NT2/D1 (cell line): ENCODE measurements around the gene ZNF746.

Experiments used
- DNase-seq: peaks from one replicate; pipeline ENCODE4 v3.0.0-alpha.2; 2011; ENCODE audit warnings: low read depth, low spot score
- H3K27me3 ChIP-seq: 2 replicates; pipeline ENCODE4 v1.6.0; 2011; ENCODE audit warnings: mild to moderate bottlenecking; ENCODE audit not compliant: insufficient read length, insufficient read depth
- H3K36me3 ChIP-seq: 2 replicates; pipeline ENCODE4 v1.6.1; 2011; ENCODE audit warnings: mild to moderate bottlenecking, low read length, mixed read lengths; ENCODE audit not compliant: insufficient read depth, insufficient read length
- H3K4me1 ChIP-seq: 2 replicates; pipeline ENCODE4 v1.5.1; 2011; ENCODE audit not compliant: insufficient read depth, insufficient read length
- H3K4me3 ChIP-seq: 2 replicates; pipeline ENCODE4 v1.5.1; 2011; ENCODE audit warnings: low read depth; ENCODE audit not compliant: insufficient read length
- H3K9ac ChIP-seq: 2 replicates; pipeline ENCODE4 v1.6.0; 2011; ENCODE audit warnings: low read depth; ENCODE audit not compliant: insufficient read length
- H3K9me3 ChIP-seq: 2 replicates; pipeline ENCODE4 v1.5.1; 2011; ENCODE audit warnings: mild to moderate bottlenecking, low read length; ENCODE audit not compliant: insufficient read depth
- SUZ12 ChIP-seq: IDR thresholded peaks from 2 replicates; pipeline ENCODE4 v1.6.1; 2011; ENCODE audit not compliant: insufficient read length, insufficient read depth; ENCODE audit errors: extremely low read depth
- YY1 ChIP-seq: IDR thresholded peaks from 2 replicates; pipeline ENCODE4 v1.6.1; 2011; ENCODE audit not compliant: insufficient read length, insufficient read depth
- ZNF274 ChIP-seq: IDR thresholded peaks from 2 replicates; pipeline ENCODE4 v1.6.1; 2011; ENCODE audit warnings: mild to moderate bottlenecking, low read depth, low read length

The ZNF746 gene

GRCh38 chr7:149497467-149498261 lies at the start of gene ZNF746:
TSS of gene ZNF746 (minus strand) at chr7:149497809. CDS start at chr7:149497536, 273 bp downstream.
- Histone ChIP-seq H3K4me3 (peak within 1 kb of the TSS; percentile 71), H3K36me3 (peaks cover 32% of the 10 kb centered on the region), H3K9me3 (no peaks in the 10 kb centered on the region), H3K9ac (peak within 1 kb of the TSS; percentile 80), H3K4me1 (peaks cover 8% of the 10 kb centered on the region), H3K27me3 (peaks cover 31% of the 10 kb centered on the region)
- peak; percentile 76 for DNase-seq
- TF ChIP-seq ZNF274 (no peak), SUZ12 (no peak), YY1 (no peak)

GRCh38 chr7:149547126-149547525 lies 49.5 kb upstream of the ZNF746 start:
- Histone ChIP-seq H3K4me1 (no peaks in the 10 kb centered on the region), H3K9ac (no peak overlapping the region), H3K36me3 (peaks cover 59% of the 10 kb centered on the region), H3K27me3 (no peaks in the 10 kb centered on the region), H3K4me3 (no peak overlapping the region), H3K9me3 (peaks cover 11% of the 10 kb centered on the region; the same call in 1 of the 2 replicates)
- no peak for DNase-seq
- TF ChIP-seq ZNF274 (no peak), SUZ12 (no peak), YY1 (no peak)

DNA sequence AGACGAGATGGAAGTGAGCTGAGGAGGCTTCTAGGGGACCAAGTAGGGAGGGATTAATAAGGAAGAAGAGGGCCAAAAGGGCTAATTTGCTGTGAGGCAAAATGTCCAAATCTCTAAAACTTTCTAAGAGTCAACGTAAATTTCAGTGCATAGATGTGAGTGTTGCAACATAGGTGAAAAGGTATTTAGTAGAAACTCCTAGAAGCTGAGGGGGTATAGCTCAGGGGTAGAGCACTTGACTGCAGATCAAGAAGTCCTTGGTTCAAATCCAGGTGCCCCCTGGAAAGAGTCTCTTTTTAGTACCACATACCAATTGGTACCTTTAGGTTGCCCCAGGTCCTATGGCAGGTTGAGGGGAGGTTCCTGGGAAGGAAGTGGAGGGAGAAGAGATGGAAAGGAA lies 48.7 kb upstream of the ZNF746 start:
- DNase-seq, result no peak
- H3K9me3 ChIP-seq, result peaks cover 11% of the 10 kb centered on the region; the same call in 1 of the 2 replicates
- peaks cover 52% of the 10 kb centered on the region for H3K36me3 ChIP-seq
- no peak for TF ChIP-seq YY1
- TF ChIP-seq SUZ12, result no peak
- TF ChIP-seq ZNF274, result no peak
- no peak overlapping the region for H3K4me3 ChIP-seq
- H3K27me3 ChIP-seq, result no peaks in the 10 kb centered on the region
- H3K9ac ChIP-seq, result no peak overlapping the region
- no peaks in the 10 kb centered on the region for H3K4me1 ChIP-seq

DNA sequence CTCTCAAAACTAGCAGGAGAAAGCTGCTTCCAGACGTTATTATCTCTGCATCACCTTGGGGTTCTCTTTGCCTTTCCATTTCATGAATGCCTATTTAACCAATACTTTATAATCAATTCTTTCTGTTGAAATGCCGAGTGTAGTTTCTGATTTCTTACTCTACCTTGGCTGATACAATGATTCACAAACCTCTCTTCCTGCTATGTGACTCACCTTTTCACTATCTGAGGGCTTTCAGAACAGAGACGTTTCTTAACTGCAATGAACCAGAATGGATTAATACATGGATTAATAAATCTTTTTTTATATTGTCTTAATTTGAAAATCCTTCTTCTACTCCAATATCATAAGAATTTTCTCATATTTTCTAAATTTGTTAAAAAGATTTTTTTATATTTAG lies 46.4 kb upstream of the ZNF746 start:
- Histone ChIP-seq H3K36me3 (peaks cover 31% of the 10 kb centered on the region), H3K9ac (no peak overlapping the region), H3K4me3 (no peak overlapping the region), H3K9me3 (peaks cover 9% of the 10 kb centered on the region; the same call in 1 of the 2 replicates), H3K27me3 (no peaks in the 10 kb centered on the region), H3K4me1 (no peaks in the 10 kb centered on the region)
- DNase-seq, result no peak
- TF ChIP-seq ZNF274 (no peak), YY1 (no peak), SUZ12 (no peak)

GRCh38 chr7:149532654-149533053 lies 35.0 kb upstream of the ZNF746 start:
- DNase-seq, result no peak
- H3K9me3 ChIP-seq, result peaks cover 58% of the 10 kb centered on the region
- H3K4me3 ChIP-seq, result no peak overlapping the region
- no peak overlapping the region for H3K9ac ChIP-seq
- H3K36me3 ChIP-seq, result no peaks in the 10 kb centered on the region
- H3K27me3 ChIP-seq, result no peaks in the 10 kb centered on the region
- TF ChIP-seq SUZ12, result no peak
- no peak for TF ChIP-seq YY1
- no peak for TF ChIP-seq ZNF274
- no peaks in the 10 kb centered on the region for H3K4me1 ChIP-seq

DNA sequence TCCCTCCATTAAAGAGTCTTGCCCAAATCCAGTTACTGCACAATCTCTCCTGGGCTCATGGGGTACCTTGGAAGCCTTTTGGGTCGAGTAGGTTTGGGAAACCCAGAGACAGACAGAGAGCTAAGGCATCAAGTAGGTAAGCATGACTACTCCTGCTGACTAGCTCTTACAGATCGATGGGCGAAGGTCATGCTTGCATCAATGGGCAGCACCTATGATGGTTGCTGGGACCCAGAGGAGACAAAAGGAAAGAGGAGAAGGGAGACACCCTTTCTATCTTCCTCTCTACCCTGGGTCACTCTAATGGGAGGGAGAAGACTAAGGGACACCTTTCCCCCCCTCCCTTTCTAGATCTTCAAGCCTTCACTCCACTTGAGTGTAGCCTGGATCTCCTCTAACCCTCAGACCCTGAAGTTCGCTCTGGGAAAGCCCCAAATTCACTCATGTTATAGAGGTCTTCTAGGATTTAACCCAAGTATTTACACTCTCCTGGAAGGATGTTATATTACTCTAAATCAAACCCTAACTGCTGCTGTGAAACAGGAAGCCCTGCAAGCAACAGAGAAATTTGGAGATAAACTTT lies 31.6 kb upstream of the ZNF746 start:
- H3K9me3 ChIP-seq, result peaks cover 62% of the 10 kb centered on the region
- H3K36me3 ChIP-seq, result no peaks in the 10 kb centered on the region
- H3K4me1 ChIP-seq, result no peaks in the 10 kb centered on the region
- H3K4me3 ChIP-seq, result no peak overlapping the region
- TF ChIP-seq YY1 (no peak), ZNF274 (no peak), SUZ12 (no peak)
- DNase-seq, result no peak
- H3K27me3 ChIP-seq, result no peaks in the 10 kb centered on the region
- H3K9ac ChIP-seq, result no peak overlapping the region

GRCh38 chr7:149527414-149527813 lies 29.8 kb upstream of the ZNF746 start:
- no peak for DNase-seq
- Histone ChIP-seq H3K27me3 (no peaks in the 10 kb centered on the region), H3K9ac (no peak overlapping the region), H3K9me3 (peaks cover 46% of the 10 kb centered on the region), H3K4me3 (no peak overlapping the region), H3K4me1 (no peaks in the 10 kb centered on the region), H3K36me3 (no peaks in the 10 kb centered on the region)
- TF ChIP-seq ZNF274 (no peak), SUZ12 (no peak), YY1 (no peak)
